Heart left ventricle (tissue), 16 donors: Measurements from ENCODE around the gene UNC80. TPM values are rescaled to one million over a fixed set of nuclear protein-coding genes. Genes with fewer than 3 reads are reported as not detected.
A peak's percentile ranks its signal among the peaks of the same experiment; 100 is the strongest.

ENCODE experiments used
- ATAC-seq, 4 donors: fragments of 200-7000 bp; cut with Tn5 transposase; one replicate each; pipeline ENCODE4 v1.9.1; 2020 to 2022; ENCODE audit warnings: moderate library complexity in 4 of 4, mild to moderate bottlenecking in 3 of 4, moderate number of reproducible peaks in 1 of 4
- DNase-seq, 5 donors: peaks; one replicate each; pipeline ENCODE4 v3.0.0-alpha.2; 2020
- H3K27ac ChIP-seq, 12 donors: fragments of 200-600 bp; sonication (generic) in 4 of 12; one replicate each; pipeline versions ENCODE4 v1.5.0 to v1.8.0; 2016 to 2022; ENCODE audit warnings: mild to moderate bottlenecking in 2 of 12
- H3K27me3 ChIP-seq, 9 donors: fragments of 200-600 bp; sonication (generic) in 2 of 9; one replicate each; pipeline versions ENCODE4 v1.5.1 to v1.8.0; 2016 to 2022; ENCODE audit warnings: mild to moderate bottlenecking in 3 of 9
- H3K36me3 ChIP-seq, 9 donors: fragments of 200-600 bp; sonication (generic) in 2 of 9; one replicate each; pipeline versions ENCODE4 v1.5.0 to v1.8.0; 2018 to 2022; ENCODE audit warnings: mild to moderate bottlenecking in 2 of 9
- H3K4me1 ChIP-seq, 12 donors: fragments of 200-600 bp; sonication (generic) in 4 of 12; one replicate each; pipeline versions ENCODE4 v1.5.0 to v1.8.0; 2016 to 2022; ENCODE audit warnings: mild to moderate bottlenecking in 3 of 12
- H3K4me3 ChIP-seq, 12 donors: fragments of 200-600 bp; sonication (generic) in 4 of 12; one replicate each; pipeline versions ENCODE4 v1.5.0 to v1.8.0; 2017 to 2022; ENCODE audit warnings: mild to moderate bottlenecking in 9 of 12, moderate library complexity in 4 of 12
- H3K9me3 ChIP-seq, 12 donors: fragments of 200-600 bp; sonication (generic) in 4 of 12; one replicate each; pipeline versions ENCODE4 v1.5.0 to v1.8.0; 2016 to 2022; ENCODE audit warnings: mild to moderate bottlenecking in 1 of 12
- POLR2A ChIP-seq, 2 donors: fragments of 450-650 bp; IDR thresholded peaks; one replicate each; pipeline ENCODE4 v1.6.1; 2017; ENCODE audit warnings: antibody characterized with exemption in 2 of 2, mild to moderate bottlenecking in 2 of 2, moderate library complexity in 2 of 2
- WGBS, 4 donors: extraction: QIAGEN DNeasy Blood & Tissue Kit in 2 of 4; methylation state at CpG; one replicate each; pipeline versions ENCODE4 v1.1.5 to v1.1.7; 2013 to 2018; 5-methylcytosine and 5-hydroxymethylcytosine counted together
- intact Hi-C, 10 donors: fragments of 100-400 bp; cut with DNase I; formaldehyde crosslinking; loops; one replicate each; pipeline versions ENCODE4 v1.11.1 to v1.14.2; 2022
- polyA plus RNA-seq, 2 donors: library from polyadenylated mRNA; stranded (reverse); fragments of 200-250 nt; gene quantifications; one replicate each; pipeline ENCODE4 v1.2.3, GENCODE V29; 2013
- total RNA-seq, 9 donors: library from RNA; depleted of rRNA in 2 of 9; stranded (reverse); fragments of >200 nt in 2 of 9; fragmentation: NEBNext Ultra II Directional in 3 of 9; extraction: Animal tissue kit (Norgen Biotek cat#: 25700) in 3 of 9; gene quantifications; one replicate each; pipeline versions ENCODE4 v1.1.0 to v1.2.4, GENCODE V29; 2016 to 2023
- TF ChIP-seq, protein P1 (sequence below), 12 donors: fragments of 200-600 bp; sonication (generic) in 4 of 12; IDR thresholded peaks; one replicate each; pipeline versions ENCODE4 v1.5.0 to v1.8.0; 2018 to 2022; ENCODE audit warnings: antibody characterized with exemption in 12 of 12, mild to moderate bottlenecking in 5 of 12
- donor health status: ischemic (EF 13 %, LVEDD 7.1; RV severe dilation, severe dysfunction).
- donor health status: healthy with polysubstance abuse.
- donor health status: DM: no; HTN: yes; CAD: no.
- donor health status: DM: no; HTN: no; CAD: no.
- donor health status: ischemic (EF 25% LVEDD 6.9; RV normal size, moderate dysfunction).
- donor health status: ischemic (EF 25% LVEDD 5.7; RV mildly dilated, moderate dysfunction).
- donor health status: healthy.
- donor health status: DM: yes; HTN: yes; CAD: no.
- donor health status: ischemic (EF 35%, LVEDD 5.7; RV mildly dilated, moderate dysfunction).
- donor health status: nonischemic (EF 11% LVEDD 7.7; RV severe dilation, severe dysfunction).
- donor health status: DM: yes; HTN: yes; CAD: no.
- donor health status: PGD.
- donor health status: ischemic (EF 29% LVEDD 5.4; RV normal size, mild dysfunction).
- donor health status: nonischemic (EF 23%, LVEDD 6.1; RV moderate dilation, normal function).

UNC80 gene
- total and polyA plus RNA-seq, 11 donors = 0.04 to 1.4 (median 0.36) TPM; not detected in 6

DNA sequence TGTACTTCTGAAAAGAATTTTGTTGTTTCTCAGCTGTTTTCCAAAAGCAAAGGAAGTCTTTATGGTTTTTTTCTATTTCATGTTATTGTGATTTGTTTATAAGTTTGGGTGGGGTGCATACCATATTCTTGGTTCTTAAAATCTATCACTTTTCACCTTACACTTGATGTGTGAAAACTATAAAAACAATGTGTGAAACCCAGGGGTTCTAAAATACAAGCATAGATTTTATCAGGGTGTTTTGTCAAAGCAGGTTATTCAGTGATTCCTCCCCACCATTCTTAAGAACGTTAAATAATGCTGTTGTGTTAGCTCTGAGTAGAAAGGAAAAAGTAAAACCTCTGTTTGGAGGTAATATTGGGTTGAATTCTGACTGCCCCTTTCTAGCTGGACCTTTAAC, 248.5 kb downstream of the UNC80 start:
- H3K4me3 ChIP-seq = no peak overlapping the region
- ATAC-seq (no peak), DNase-seq (no peak)
- H3K9me3 ChIP-seq = no peaks in the 10 kb centered on the region
- no peak overlapping the region for H3K27ac ChIP-seq
- no peaks in the 10 kb centered on the region for H3K27me3 ChIP-seq
- 83 to 93% (median 85%) methylated on average over 1 of the region's 1 CpG for WGBS, 4 donors
- H3K36me3 ChIP-seq = peaks cover 0 to 100% (median 98%) of the 10 kb centered on the region in 9 donors
- TF ChIP-seq POLR2A (IDR thresholded peaks at IDR 0.05) = no peak
- TF ChIP-seq, protein P1, sequence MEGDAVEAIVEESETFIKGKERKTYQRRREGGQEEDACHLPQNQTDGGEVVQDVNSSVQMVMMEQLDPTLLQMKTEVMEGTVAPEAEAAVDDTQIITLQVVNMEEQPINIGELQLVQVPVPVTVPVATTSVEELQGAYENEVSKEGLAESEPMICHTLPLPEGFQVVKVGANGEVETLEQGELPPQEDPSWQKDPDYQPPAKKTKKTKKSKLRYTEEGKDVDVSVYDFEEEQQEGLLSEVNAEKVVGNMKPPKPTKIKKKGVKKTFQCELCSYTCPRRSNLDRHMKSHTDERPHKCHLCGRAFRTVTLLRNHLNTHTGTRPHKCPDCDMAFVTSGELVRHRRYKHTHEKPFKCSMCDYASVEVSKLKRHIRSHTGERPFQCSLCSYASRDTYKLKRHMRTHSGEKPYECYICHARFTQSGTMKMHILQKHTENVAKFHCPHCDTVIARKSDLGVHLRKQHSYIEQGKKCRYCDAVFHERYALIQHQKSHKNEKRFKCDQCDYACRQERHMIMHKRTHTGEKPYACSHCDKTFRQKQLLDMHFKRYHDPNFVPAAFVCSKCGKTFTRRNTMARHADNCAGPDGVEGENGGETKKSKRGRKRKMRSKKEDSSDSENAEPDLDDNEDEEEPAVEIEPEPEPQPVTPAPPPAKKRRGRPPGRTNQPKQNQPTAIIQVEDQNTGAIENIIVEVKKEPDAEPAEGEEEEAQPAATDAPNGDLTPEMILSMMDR (IDR thresholded peaks at IDR 0.05) = no peak
- intact Hi-C loops = no loop called here
- H3K4me1 ChIP-seq = peaks cover 0 to 5% (median 0%) of the 10 kb centered on the region in 12 donors

DNA sequence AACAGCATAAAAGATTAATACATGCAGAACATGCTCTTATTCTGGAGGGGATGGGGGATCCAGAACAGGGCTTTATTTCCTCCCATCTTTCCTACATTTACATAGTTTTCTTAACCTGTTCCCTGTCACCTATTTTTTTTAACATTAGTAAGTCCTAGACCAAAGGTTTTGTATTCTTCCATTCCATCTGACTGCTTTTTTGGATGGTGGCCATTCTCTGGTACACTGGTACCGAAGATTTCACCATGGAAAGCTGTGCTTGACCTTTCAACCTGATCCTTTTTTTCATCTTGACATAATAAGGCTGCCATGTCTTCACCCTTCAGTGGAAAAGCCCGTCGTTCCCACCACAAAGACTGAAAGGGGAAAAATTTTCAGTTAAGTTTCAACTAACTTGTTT, 251.2 kb downstream of the UNC80 start:
- H3K4me1 ChIP-seq = peaks cover 0 to 5% (median 0%) of the 10 kb centered on the region in 12 donors
- H3K9me3 ChIP-seq = no peaks in the 10 kb centered on the region
- intact Hi-C loops = no loop called here
- no peaks in the 10 kb centered on the region for H3K27me3 ChIP-seq
- WGBS, 4 donors = 86 to 92% (median 90%) methylated on average over 3 of the region's 3 CpGs
- DNase-seq (no peak), ATAC-seq (no peak)
- no peak overlapping the region for H3K4me3 ChIP-seq
- TF ChIP-seq POLR2A (IDR thresholded peaks at IDR 0.05) = no peak
- TF ChIP-seq, protein P1 (IDR thresholded peaks at IDR 0.05) = no peak
- H3K36me3 ChIP-seq = peaks cover 0 to 99% (median 95%) of the 10 kb centered on the region in 9 donors
- no peak overlapping the region for H3K27ac ChIP-seq

DNA sequence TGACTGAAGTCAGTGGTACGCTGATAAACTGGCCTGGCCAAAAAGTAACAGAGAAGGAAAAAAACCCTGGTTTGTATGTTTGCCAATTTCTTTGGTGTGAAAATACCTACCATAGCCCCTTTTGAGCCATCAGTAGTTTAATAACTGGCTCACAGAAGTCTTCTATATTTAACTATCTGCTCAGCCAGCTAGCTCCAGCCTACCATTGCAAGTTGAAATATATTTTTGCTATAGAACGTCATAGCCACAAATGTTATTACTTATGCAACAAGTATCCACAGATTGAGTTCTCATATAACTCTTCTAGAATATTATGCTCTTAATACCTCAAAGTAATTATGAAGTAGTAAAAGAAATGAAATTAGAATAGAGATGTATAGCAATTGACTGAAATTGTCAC, 256.0 kb downstream of the UNC80 start:
- H3K27ac ChIP-seq = no peak overlapping the region
- no peaks in the 10 kb centered on the region for H3K27me3 ChIP-seq
- H3K4me3 ChIP-seq = no peak overlapping the region
- DNase-seq = no peak
- peak in 1 of 4 donors; percentile 41 for ATAC-seq
- no peaks in the 10 kb centered on the region for H3K4me1 ChIP-seq
- peaks cover 4 to 84% (median 64%) of the 10 kb centered on the region in 9 donors for H3K36me3 ChIP-seq
- TF ChIP-seq POLR2A (IDR thresholded peaks at IDR 0.05) = no peak
- TF ChIP-seq, protein P1 (IDR thresholded peaks at IDR 0.05) = no peak
- intact Hi-C loops = no loop called here
- WGBS, 4 donors = 83 to 84% (median 84%) methylated on average over 2 of the region's 2 CpGs
- no peaks in the 10 kb centered on the region for H3K9me3 ChIP-seq

- no peaks in the 10 kb centered on the region for H3K27me3 ChIP-seq
- no peak overlapping the region for H3K27ac ChIP-seq
- H3K4me3 ChIP-seq = no peak overlapping the region
- no peaks in the 10 kb centered on the region for H3K4me1 ChIP-seq
- H3K9me3 ChIP-seq = no peaks in the 10 kb centered on the region
- ATAC-seq (no peak), DNase-seq (no peak)
- intact Hi-C loops = no loop called here
- peaks cover 4 to 79% (median 58%) of the 10 kb centered on the region in 9 donors for H3K36me3 ChIP-seq
- 81 to 87% (median 86%) methylated on average over 2 of the region's 2 CpGs for WGBS, 4 donors
- no peak for TF ChIP-seq POLR2A (IDR thresholded peaks at IDR 0.05)
- TF ChIP-seq, protein P1 (IDR thresholded peaks at IDR 0.05) = no peak
Observed at GRCh38 chr2:210028178-210028577, 256.5 kb downstream of the UNC80 start.
